GM10847 (cell line): ENCODE results near the gene MPHOSPH8.

Source experiments
- POLR2A ChIP-seq: IDR thresholded peaks from 2 replicates; pipeline ENCODE4 v1.6.1; 2011; ENCODE audit not compliant: insufficient read length; ENCODE audit errors: extremely low read depth

MPHOSPH8 gene

GRCh38 chr13:19633479-19634255 lies at the start of gene MPHOSPH8:
TSS of gene MPHOSPH8 (plus strand) at chr13:19633659. CDS start at chr13:19633749, 90 bp downstream.
- peak; percentile 1 for TF ChIP-seq POLR2A

DNA sequence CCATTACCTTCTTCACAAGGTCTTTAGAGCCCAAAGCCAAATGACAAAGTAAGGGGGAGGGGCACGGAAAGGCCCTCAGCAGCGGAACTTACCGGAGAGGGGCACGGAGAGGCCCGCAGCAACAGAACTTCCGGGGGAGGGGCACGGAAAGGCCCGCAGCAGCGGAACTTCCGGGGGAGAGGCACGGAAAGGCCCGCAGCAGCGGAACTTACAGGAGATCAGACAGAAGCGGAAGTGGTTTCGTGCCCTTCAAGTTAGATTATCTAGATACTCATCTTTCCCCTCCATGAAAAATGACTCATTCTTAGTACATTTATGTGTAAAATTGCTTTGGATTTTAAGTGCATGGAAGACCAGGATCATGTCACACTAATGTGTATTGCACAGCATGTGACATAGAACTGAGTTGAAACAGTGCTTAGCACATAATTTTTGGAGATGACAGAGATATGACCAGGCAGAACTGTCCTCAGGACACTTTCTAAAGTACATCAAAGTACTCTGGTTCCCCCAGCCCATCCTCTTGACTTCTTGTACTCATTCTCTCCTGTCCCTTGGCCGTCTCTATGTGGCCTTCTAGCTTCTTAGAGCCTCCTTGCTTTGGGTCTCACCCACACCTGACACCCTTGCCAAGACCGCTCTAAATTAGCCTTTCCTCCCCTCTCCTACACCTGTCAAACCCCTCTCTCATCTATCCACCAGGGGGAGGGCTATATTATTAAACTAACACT lies 46.4 kb upstream of the MPHOSPH8 start:
- no peak for TF ChIP-seq POLR2A

- TF ChIP-seq POLR2A: no peak
These were observed 45.7 kb upstream of the MPHOSPH8 start for GRCh38 chr13:19587635-19588300.

DNA sequence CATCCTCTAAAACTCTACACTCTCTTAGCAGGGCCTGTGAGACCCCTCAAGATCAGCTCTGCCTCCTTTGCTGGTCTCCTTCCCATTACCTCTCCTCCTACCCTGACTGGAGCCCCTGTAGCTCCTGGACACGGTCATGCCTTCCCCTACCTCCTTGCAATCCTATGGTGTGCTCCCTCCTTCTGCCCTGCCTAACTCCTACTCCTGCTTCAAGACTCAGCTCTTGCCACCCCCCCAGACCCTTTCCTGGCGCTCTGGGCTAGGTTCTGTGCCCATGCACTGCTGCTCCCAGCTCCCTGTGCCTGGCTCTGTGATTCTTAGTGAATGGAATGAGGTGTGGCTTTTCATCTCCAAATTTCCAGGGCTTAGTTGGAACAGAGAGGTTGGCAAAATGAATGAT lies 44.1 kb upstream of the MPHOSPH8 start:
- TF ChIP-seq POLR2A: no peak

DNA sequence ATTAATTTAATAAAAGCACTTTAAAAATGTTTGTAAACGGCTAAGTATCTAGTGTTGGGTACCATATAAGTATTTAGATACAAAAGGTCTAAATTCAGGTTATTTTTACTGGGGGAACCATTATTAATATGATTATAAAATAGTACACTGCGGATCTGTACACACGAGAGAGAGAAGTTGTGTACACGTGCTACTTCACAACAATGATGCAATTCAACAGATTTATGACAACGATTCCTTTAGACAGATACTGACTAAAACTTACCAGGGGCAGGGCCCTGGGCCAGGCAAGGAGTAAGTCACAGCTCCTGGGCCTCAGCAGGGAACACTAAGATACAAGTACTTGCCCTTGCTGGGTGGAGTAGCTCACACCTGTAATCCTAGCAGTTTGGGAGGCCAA lies 43.0 kb upstream of the MPHOSPH8 start:
- TF ChIP-seq POLR2A: no peak

- no peak for TF ChIP-seq POLR2A
These were observed 41.6 kb upstream of the MPHOSPH8 start for GRCh38 chr13:19591864-19592263.

- TF ChIP-seq POLR2A: no peak
These were observed 40.7 kb upstream of the MPHOSPH8 start for GRCh38 chr13:19592657-19593180.

GRCh38 chr13:19596086-19596485 lies 37.4 kb upstream of the MPHOSPH8 start:
- no peak for TF ChIP-seq POLR2A

DNA sequence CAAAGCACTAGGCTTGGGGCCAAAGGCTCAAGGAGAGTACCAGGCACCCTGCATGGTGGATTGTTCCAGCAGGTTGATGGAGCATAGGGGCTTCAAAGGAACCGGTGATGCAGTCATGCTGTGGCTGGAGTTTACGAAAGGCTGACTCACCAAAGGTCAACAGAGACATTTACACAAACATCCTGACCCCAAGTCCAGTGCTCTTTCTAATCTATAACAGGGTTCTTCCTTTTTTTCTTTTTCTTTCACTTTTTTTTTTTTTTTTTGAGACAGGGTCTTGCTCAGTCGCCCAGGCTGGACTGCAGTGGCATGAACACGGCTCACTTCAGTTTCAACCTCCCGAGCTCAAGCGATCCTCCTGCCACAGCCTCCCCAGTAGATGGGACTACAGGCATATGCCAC lies 36.5 kb upstream of the MPHOSPH8 start:
- TF ChIP-seq POLR2A: no peak

DNA sequence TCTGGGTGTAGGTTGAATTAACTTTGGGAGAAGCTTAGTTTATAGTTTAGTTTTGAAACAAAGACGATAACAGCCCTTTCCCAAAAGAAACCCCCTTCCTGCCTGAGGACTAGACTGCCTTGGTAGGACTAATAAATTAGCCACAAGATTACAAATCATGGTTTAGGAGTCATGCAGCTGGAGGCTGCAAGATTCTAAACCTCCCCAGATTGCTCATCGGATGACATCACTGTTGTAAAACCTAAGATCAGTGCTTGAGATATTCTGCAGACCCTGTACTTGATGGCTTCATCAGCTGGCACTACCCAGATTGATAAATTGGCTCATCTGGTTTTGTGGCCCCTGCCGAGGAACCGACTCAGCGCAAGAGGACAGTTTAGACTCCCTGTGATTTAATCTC lies 35.9 kb upstream of the MPHOSPH8 start:
- no peak for TF ChIP-seq POLR2A

DNA sequence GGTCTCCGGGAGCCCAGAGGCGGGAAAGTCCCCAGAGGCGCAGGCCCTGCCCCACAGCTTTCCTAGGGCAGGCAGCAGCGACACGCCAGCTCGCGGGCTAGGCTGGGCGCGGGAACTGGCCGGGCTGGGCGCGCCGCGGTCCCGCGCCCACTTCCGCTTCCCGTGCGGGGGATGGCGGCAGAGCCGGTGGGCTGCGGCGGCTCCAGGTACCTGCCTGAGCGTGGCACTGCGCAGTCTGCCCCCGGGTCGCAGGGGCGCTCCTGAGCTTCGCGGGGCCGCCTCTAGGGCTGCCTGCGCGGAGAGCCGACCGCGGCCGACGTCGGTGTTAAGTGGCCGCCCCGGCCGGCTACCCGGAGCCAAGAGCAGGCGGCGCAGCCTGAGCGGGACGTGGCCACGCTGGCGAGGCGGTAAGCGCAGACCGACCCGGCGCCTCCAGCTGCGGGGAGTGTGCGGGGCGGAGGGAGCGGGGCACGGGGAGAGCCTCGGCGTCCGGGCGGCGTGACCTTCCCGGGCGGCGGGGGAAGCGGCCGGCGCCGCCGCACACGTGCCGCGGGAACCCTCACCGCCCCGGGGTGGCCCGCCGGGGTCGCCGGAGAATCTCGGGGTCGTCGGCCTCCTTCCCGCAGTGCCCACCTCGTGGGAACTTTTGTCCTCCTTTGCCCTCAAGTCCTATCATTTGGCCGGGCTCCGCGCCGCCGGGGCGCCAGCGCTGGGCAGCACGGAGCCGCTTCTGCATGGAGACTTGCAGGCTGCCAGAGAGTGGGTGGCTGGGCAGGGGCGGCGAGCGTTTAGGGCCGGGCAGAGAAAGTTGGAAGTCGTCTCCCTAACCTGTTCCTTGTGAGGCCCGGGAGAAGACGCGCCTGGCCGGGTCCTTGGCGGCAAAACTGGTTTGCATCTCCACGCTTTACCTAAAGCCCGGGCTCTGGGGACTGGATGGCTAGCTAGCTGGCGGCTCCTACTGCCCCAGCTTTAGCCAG lies 31.4 kb upstream of the MPHOSPH8 start:
- peak; percentile 43 for TF ChIP-seq POLR2A

GRCh38 chr13:19604306-19604705 lies 29.2 kb upstream of the MPHOSPH8 start:
- no peak for TF ChIP-seq POLR2A

- no peak for TF ChIP-seq POLR2A
These were observed 28.1 kb upstream of the MPHOSPH8 start for GRCh38 chr13:19605161-19605955.

- no peak for TF ChIP-seq POLR2A
These were observed 27.3 kb upstream of the MPHOSPH8 start for GRCh38 chr13:19606152-19606551.

GRCh38 chr13:19606737-19607136 lies 26.7 kb upstream of the MPHOSPH8 start:
- no peak for TF ChIP-seq POLR2A
